GM19023 (cell line): ENCODE results near the gene LRRC3B.

Experiments used
- ATAC-seq: cut with Tn5 transposase; IDR thresholded peaks from one replicate; pipeline ENCODE4 v1.9.1; 2021; ENCODE audit warnings: mild to moderate bottlenecking, moderate library complexity; ENCODE audit not compliant: unreplicated experiment

The LRRC3B gene

GRCh38 chr3:26630669-26631389 lies 8.3 kb downstream of the LRRC3B start:
- ATAC-seq = no peak

GRCh38 chr3:26631390-26631738 lies 8.8 kb downstream of the LRRC3B start:
- ATAC-seq = no peak

GRCh38 chr3:26634601-26635000 lies 12.0 kb downstream of the LRRC3B start:
- no peak for ATAC-seq

DNA sequence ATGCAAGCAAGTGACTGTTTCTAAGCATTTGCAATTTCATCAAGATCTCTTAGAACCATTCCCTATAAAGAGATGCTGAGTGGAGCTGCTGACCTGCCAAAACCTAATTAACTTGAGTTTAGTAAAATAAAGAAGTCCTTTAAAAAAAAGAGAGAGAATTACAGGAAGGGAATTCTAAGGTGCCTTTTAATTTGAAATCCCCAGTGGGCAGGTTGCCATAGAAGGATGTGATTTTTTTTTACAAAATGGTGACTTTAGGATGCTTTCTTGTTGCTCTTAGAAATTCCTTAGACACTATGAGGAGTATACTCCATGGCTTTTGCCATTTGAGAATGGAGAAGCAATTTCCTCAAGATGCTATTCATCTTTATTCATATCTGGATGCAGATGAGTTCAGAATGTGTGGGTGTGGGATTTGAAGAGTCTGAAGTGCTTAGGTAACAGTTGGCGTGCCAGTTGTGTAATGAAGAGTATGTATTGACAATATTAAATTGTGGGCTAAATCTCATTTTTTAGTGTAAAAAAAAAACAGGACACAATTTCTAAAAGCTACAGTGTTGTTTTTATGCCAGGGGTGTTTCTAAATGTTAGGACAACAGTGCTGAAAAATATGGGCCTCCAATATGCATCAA lies 13.6 kb downstream of the LRRC3B start:
- no peak for ATAC-seq

GRCh38 chr3:26637698-26638097 lies 15.1 kb downstream of the LRRC3B start:
- no peak for ATAC-seq

GRCh38 chr3:26638113-26638512 lies 15.5 kb downstream of the LRRC3B start:
- ATAC-seq = no peak

DNA sequence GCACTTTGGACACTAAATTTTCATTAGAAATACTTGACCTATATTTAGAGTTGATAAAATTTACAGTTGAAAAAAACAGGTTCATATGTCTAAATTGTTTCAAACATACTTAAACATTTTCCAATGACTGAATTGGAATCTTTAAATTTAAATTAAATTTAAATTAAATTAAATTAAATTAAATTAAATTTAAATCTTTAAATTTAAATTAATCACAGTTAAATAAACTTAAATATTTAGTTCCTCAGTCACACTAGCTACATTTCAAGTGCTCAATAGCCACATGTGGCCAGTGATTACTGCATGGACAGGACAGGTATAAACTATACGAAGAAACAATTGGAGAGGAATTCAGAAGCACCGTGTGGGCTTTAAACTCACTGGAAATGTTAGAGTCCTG lies 16.8 kb downstream of the LRRC3B start:
- ATAC-seq = no peak

GRCh38 chr3:26647078-26647477 lies 24.5 kb downstream of the LRRC3B start:
- no peak for ATAC-seq

GRCh38 chr3:26648461-26648860 lies 25.9 kb downstream of the LRRC3B start:
- no peak for ATAC-seq

DNA sequence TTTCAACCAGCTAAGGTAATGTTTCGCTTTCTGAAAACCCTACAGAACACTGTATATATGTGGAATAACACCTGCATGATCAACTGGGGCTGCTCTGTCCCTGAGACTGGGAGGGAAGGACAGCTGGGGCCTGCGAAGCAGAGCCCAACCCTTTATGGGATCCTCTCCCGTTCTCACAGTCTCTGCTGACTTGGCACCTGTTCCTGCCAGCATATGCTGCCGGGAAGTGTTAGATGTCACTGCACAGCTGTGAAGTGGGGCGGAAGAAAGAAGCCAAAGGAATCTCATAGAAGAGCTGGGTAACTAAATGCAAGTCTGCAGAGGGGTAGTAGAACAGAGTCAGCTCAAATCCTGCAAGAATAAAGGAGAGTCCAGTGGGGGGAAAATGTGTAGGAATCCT lies 29.6 kb downstream of the LRRC3B start:
- ATAC-seq = no peak

GRCh38 chr3:26653811-26654425 lies 31.3 kb downstream of the LRRC3B start:
- ATAC-seq = no peak

GRCh38 chr3:26655231-26655630 lies 32.7 kb downstream of the LRRC3B start:
- no peak for ATAC-seq

DNA sequence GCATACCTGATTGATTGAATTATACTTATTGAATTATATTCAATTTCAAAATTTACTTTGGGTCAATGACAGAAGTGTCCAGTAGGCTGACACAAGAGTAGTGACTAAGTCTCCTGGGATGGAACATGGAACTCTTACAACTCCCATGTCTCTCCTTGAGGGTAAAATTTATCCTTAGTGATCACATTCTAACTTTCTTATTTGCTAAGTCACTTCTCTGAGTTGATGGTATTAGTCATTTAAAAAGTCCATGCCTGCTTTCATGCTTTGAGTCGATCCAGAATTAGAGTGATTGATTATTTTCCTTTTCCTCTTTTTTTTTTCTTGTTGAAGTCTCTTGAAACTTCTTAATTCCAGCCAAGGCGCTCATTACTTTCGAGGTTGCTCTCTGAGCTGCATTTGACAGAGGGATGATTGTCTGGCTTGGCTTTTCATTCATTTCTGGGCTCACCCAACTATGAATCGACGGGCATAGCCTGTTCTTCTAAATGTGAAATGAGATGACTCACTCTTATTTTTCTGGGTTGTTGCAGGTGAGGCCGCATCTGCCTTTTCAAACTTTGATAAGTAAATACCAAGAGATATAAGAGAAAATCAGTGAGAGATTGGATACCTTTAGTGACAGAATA lies 34.9 kb downstream of the LRRC3B start:
- no peak for ATAC-seq

GRCh38 chr3:26668171-26668570 lies 45.6 kb downstream of the LRRC3B start:
- no peak for ATAC-seq

DNA sequence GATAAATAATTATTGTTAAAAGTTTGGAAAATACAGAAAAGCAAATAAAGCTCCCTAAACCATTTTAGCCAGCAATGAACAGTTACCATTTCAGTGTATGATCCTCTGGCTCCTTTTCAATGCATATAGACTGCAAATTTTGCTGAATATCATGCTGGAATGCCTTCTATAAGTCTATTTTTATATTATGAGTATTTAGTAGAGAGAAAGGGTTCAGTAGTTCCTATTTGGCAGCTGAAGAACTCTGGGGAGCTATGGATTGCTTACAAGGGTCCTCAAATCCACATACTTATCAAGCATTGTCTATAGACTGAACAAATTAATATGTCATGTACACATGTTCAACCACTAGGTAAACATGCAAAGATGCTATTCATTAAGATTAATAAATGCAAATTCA lies 46.1 kb downstream of the LRRC3B start:
- no peak for ATAC-seq

GRCh38 chr3:26675336-26675735 lies 52.8 kb downstream of the LRRC3B start:
- no peak for ATAC-seq

GRCh38 chr3:26681632-26682031 lies 59.1 kb downstream of the LRRC3B start:
- ATAC-seq = no peak

GRCh38 chr3:26682406-26682805 lies 59.8 kb downstream of the LRRC3B start:
- ATAC-seq = no peak

- no peak for ATAC-seq
These were observed 61.3 kb downstream of the LRRC3B start for GRCh38 chr3:26683902-26684301.

DNA sequence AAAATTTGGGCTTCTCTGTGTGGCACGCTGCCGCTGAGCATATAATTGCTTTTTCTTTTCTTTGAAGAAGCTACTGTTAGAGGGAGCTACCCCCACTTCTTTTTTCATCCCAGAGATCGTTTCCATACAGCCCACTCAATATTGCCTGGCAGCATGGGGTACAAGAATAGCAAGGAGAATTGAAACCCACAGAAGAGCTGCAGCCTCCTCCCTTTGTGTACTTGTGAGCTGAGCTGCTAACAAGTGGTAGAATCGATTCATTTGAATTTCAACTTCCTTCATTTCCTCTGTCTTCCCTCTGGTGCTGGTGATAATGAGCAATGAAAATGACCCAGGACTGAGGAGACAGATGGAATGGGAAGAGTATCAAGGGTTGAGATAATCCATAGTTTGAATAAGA lies 64.9 kb downstream of the LRRC3B start:
- ATAC-seq = no peak

DNA sequence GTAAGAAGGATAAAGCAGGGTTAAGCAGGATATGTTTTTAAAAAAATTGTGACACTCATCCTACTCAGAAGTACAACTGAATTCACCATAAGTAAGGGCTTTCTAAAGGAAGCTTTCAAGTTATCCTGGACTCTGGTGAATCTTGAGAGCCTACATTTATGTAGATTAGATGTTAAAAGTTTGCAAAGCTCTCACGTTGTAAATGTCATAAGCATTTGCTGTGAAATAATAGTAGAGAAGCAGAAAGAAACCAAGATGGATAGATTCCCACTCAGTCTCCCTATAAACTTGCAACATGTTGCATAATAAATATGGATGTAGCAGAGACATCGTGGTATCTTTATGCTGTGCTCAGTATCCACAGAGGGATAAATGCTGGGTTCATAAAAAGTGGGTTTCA lies 77.0 kb downstream of the LRRC3B start:
- ATAC-seq = no peak

GRCh38 chr3:26703519-26703918 lies 80.9 kb downstream of the LRRC3B start:
- ATAC-seq = no peak
